GM12878 (cell line): ENCODE data around the gene CCNG1.

ENCODE experiments used
- CHD1 ChIP-seq: IDR thresholded peaks from 2 replicates; pipeline ENCODE4 v1.6.1; 2012; ENCODE audit warnings: low read depth, low read length, improper control_type of control experiment
- CTCF ChIP-seq, 3 experiments: IDR thresholded peaks in 2 of 3; conservative IDR thresholded peaks in 1 of 3; 2 replicates each; pipeline ENCODE4 v1.5.1; 2011; ENCODE audit warnings: low read depth in 3 of 3, low read length in 3 of 3, mild to moderate bottlenecking in 3 of 3, control low read depth in 2 of 3, moderate library complexity in 2 of 3, inconsistent platforms in 1 of 3, mixed read lengths in 1 of 3; ENCODE audit not compliant: control insufficient read depth in 2 of 3, insufficient read depth in 1 of 3; ENCODE audit errors: extremely low read depth in 1 of 3
- DPF2 ChIP-seq: fragments of 450-650 bp; IDR thresholded peaks from 2 replicates; pipeline ENCODE4 v1.6.1; 2017; ENCODE audit warnings: mild to moderate bottlenecking
- ELK1 ChIP-seq: IDR thresholded peaks from 2 replicates; pipeline ENCODE4 v1.6.1; 2012; ENCODE audit warnings: low read depth, low read length, improper control_type of control experiment
- MTA3 ChIP-seq: IDR thresholded peaks from 2 replicates; pipeline ENCODE4 v1.6.1; 2012; ENCODE audit warnings: low read length, inconsistent platforms, borderline replicate concordance
- NBN ChIP-seq: fragments of 450-650 bp; IDR thresholded peaks from 2 replicates; pipeline ENCODE4 v1.6.1; 2016
- PAX8 ChIP-seq: fragments of 450-650 bp; IDR thresholded peaks from 2 replicates; pipeline ENCODE4 v1.6.1; 2017; ENCODE audit warnings: mild to moderate bottlenecking, moderate library complexity
- RELA ChIP-seq: fragments of 450-650 bp; IDR thresholded peaks from 2 replicates; pipeline ENCODE4 v1.8.0; 2014; ENCODE audit warnings: borderline replicate concordance; ENCODE audit not compliant: partially characterized antibody
- RFX5 ChIP-seq: IDR thresholded peaks from 2 replicates; pipeline ENCODE4 v1.6.1; 2011; ENCODE audit warnings: low read depth, low read length, improper control_type of control experiment
- TBL1XR1 ChIP-seq: IDR thresholded peaks from 2 replicates; pipeline ENCODE4 v1.6.1; 2012; ENCODE audit warnings: low read depth, low read length, improper control_type of control experiment
- YBX1 ChIP-seq: fragments of 450-650 bp; IDR thresholded peaks from 2 replicates; pipeline ENCODE4 v1.6.1; 2016; ENCODE audit warnings: antibody characterized with exemption

- TF ChIP-seq CHD1 (no peak), TBL1XR1 (no peak), CTCF (IDR thresholded peaks at IDR 0.05 in 2 of 3, conservative IDR thresholded peaks at IDR 0.05 in 1 of 3; ENCODE audit: control insufficient read depth in 2 of 3, extremely low read depth in 1 of 3, insufficient read depth in 1 of 3, low read depth in 3 of 3, low read length in 3 of 3) (no peak), RELA (no peak), PAX8 (no peak), DPF2 (no peak), NBN (no peak), RFX5 (no peak), YBX1 (no peak), ELK1 (no peak), MTA3 (no peak)
These were observed 30.2 kb upstream of the CCNG1 start for GRCh38 chr5:163407034-163407655.
